GM19438 (cell line): Measurements from ENCODE around the gene AOPEP.

Experiments
- ATAC-seq: cut with Tn5 transposase; IDR thresholded peaks from one replicate; pipeline ENCODE4 v1.9.1; 2021; ENCODE audit warnings: low read depth; ENCODE audit not compliant: unreplicated experiment

The AOPEP gene

GRCh38 chr9:94726495-94727191 is at the start of gene AOPEP:
Gene AOPEP, plus strand, starts transcription at chr9:94726699. Its CDS starts 33,085 bp downstream, at chr9:94759784.
- peak; percentile 97 for ATAC-seq

- no peak for ATAC-seq
Observed at GRCh38 chr9:94677929-94678328, 48.6 kb upstream of the AOPEP start.

- no peak for ATAC-seq
Observed at GRCh38 chr9:94679587-94679986, 46.9 kb upstream of the AOPEP start.

GRCh38 chr9:94680020-94680419 is 46.5 kb upstream of the AOPEP start:
- no peak for ATAC-seq

- no peak for ATAC-seq
Observed at GRCh38 chr9:94680621-94681020, 45.9 kb upstream of the AOPEP start.

GRCh38 chr9:94681508-94681907 is 45.0 kb upstream of the AOPEP start:
- ATAC-seq, result no peak

- no peak for ATAC-seq
Observed at GRCh38 chr9:94685359-94685758, 41.1 kb upstream of the AOPEP start.

GRCh38 chr9:94687451-94687850 is 39.0 kb upstream of the AOPEP start:
- ATAC-seq, result no peak

- ATAC-seq, result no peak
Observed at GRCh38 chr9:94690344-94690743, 36.2 kb upstream of the AOPEP start.

GRCh38 chr9:94692601-94693000 is 33.9 kb upstream of the AOPEP start:
- ATAC-seq, result no peak

GRCh38 chr9:94693485-94694204 is 32.9 kb upstream of the AOPEP start:
- ATAC-seq, result no peak

GRCh38 chr9:94696545-94696944 is 30.0 kb upstream of the AOPEP start:
- no peak for ATAC-seq

- no peak for ATAC-seq
Observed at GRCh38 chr9:94697972-94698581, 28.4 kb upstream of the AOPEP start.

- ATAC-seq, result no peak
Observed at GRCh38 chr9:94699715-94700373, 26.7 kb upstream of the AOPEP start.

- ATAC-seq, result no peak
Observed at GRCh38 chr9:94700445-94700844, 26.1 kb upstream of the AOPEP start.

GRCh38 chr9:94703488-94704140 is 22.9 kb upstream of the AOPEP start:
- ATAC-seq, result no peak

GRCh38 chr9:94705162-94705702 is 21.3 kb upstream of the AOPEP start:
- no peak for ATAC-seq

GRCh38 chr9:94706922-94707321 is 19.6 kb upstream of the AOPEP start:
- no peak for ATAC-seq

- ATAC-seq, result no peak
Observed at GRCh38 chr9:94713436-94714215, 12.9 kb upstream of the AOPEP start.

GRCh38 chr9:94714494-94714893 is 12.0 kb upstream of the AOPEP start:
- ATAC-seq, result no peak
